GM18498 (cell line): ENCODE data around the gene GPR107.

ENCODE experiments used
- ATAC-seq: cut with Tn5 transposase; IDR thresholded peaks from one replicate; pipeline ENCODE4 v1.9.1; 2021; ENCODE audit warnings: mild to moderate bottlenecking, moderate library complexity; ENCODE audit not compliant: unreplicated experiment

GPR107 gene

DNA sequence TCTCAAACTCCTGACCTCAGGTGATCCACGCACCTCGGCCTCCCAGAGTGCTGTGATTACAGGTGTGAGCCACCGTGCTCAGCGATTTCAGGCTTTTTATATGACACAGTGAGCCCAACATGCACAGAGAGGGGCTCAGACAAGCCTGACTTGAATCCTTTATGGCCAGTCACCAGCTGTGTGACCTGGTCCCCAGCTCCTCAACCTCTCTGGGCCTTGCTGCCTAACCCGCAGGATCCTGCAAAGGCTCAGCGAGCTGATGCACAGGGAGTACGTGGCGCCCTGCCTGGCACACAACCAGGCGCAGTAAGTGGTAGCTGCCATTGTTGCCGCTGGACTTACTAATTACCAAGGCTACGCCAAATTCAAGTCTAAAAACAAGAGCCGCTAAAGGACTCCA is 101.9 kb downstream of the GPR107 start:
- no peak for ATAC-seq

GRCh38 chr9:130156672-130157071 is 103.0 kb downstream of the GPR107 start:
- ATAC-seq, result no peak

- no peak for ATAC-seq
Observed at GRCh38 chr9:130157079-130157478, 103.4 kb downstream of the GPR107 start.

- ATAC-seq, result no peak
Observed at GRCh38 chr9:130158001-130158400, 104.3 kb downstream of the GPR107 start.

- ATAC-seq, result no peak
Observed at GRCh38 chr9:130159057-130159456, 105.4 kb downstream of the GPR107 start.

DNA sequence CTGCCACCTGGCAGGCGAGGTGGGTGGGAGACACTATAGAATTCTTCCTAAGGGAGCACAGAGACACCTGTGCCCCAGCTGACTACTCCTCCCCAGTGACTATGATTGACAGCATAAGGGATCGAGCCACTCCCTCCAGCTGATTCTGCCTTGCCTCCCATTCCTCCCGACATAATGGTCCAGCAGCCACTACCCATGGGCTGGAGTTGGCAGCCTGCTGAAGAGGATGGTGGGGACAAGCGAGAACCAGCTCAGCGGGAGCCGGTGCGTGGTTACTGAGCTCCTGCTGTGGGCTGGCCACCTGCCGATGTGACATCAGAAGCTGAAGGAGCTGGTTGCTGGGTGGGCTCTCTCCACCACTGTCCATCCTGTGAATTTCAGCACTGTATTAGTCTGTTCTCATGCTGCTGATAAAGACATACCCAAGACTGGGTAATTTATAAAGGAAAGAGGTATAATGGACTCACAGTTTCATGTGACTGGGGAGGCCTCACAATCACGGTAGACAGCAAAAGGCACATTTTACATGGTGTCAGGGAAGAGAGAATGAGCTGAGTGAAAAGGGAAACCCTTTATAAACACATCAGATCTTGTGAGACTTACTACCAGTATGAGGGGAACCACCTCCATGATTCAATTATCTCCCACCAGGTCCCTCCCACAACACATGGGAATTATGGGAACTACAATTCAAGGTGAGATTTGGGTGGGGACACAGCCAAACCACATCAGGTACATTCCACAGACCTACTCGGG is 106.4 kb downstream of the GPR107 start:
- ATAC-seq, result no peak

GRCh38 chr9:130160862-130161470 is 107.3 kb downstream of the GPR107 start:
- no peak for ATAC-seq

GRCh38 chr9:130165579-130165978 is 111.9 kb downstream of the GPR107 start:
- no peak for ATAC-seq

- ATAC-seq, result no peak
Observed at GRCh38 chr9:130166399-130166798, 112.7 kb downstream of the GPR107 start.

- no peak for ATAC-seq
Observed at GRCh38 chr9:130167927-130168326, 114.2 kb downstream of the GPR107 start.

DNA sequence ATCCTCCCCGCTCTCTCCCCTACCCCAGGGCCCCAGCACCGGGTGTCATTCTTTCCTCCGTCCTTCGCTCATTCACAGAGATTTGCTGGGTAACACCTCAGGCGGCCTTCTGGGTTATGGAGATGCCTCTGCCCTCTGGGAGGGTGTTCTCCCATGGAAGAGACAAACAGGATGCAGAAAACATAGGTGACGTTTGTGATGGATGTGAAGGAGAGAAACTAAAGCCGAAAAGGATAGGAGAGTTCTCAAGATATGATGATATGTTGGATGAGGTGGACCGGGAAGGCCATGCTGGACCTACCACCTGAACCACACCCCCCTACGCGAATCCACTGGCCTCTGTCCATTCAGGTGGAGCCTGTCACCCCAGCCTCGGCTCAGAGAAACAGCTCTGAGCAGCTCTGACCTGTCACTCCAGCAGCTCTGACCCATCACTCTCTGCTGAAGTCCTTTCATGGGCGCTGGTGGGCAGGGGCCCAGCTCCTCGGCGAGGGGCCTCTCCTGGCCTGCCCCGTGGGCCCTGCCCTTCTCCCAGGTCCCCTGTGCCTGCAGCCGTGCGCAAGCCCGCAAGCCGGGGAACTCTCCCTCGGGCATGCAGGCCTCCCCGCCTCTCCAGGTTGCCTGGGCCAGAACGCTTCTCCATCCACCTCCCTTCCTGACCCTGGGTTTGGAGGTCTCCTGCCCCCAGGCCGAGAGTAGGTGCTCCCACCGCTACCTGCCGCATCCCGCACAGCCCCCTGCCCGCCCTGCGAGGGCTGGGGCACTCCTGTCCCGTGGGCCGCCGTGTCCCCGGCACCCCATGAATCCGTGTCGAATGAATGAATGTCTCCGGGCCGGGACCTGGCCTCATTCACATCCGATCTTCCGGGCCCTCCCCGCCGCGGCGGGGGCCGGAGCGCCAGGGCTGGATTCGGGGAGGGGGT is 117.8 kb downstream of the GPR107 start:
- ATAC-seq, result no peak

DNA sequence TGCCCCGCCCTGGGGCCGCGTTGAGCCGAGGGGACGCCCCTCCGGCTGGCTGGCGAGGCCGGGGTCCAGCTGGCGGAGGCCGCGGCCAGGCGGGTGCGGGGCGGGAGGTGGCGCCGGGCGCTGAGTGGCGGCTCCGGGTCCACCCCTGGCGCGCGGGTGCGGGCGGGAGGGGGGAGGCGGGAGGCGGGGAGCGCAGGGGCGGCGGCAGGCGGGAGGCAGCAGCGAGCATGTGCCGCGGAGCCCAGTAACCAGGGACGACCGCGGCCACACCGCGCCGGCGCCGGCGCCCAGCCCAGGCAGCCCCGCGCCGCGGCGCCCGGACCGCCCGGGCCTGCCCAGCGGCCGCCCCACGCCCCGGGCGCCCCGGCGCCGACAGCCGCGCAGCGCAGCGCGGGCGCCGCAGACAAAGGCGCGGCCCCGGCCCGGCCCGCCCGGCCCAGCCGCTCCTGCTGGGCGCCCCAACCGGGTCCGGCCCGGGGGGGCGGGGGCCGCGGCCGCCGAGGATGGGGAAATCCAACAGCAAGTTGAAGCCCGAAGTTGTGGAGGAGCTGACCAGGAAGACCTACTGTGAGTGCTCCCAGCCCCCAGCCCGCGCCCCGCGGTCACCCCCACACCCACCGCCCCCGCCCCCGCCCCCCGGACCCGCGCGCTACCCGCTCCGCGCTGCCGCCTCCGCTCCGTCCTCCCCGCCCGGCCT is 118.6 kb downstream of the GPR107 start, which contains the start of gene NCS1:
Gene NCS1, plus strand, starts transcription at position 244 of the 697 bp plus-strand sequence. Its CDS starts 260 bp downstream, at position 504.
- no peak for ATAC-seq

GRCh38 chr9:130172858-130173665 is 119.4 kb downstream of the GPR107 start:
- ATAC-seq, result no peak

DNA sequence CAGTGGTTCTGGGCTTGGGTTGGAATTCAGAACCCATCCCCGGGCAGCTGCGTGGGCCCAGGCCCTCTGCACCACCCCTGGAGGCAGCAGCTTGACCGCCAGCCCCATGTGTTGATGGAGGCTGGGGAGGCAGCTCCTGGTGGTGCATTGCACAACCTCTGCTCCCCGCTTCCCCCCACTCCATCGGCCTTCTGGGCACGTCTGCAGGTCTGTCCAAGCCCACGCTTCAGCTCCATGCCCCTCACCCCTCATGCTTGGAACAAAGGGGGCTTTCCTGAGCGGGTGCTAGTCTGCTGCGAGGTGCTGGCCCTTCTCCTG is 119.9 kb downstream of the GPR107 start:
- ATAC-seq, result no peak

DNA sequence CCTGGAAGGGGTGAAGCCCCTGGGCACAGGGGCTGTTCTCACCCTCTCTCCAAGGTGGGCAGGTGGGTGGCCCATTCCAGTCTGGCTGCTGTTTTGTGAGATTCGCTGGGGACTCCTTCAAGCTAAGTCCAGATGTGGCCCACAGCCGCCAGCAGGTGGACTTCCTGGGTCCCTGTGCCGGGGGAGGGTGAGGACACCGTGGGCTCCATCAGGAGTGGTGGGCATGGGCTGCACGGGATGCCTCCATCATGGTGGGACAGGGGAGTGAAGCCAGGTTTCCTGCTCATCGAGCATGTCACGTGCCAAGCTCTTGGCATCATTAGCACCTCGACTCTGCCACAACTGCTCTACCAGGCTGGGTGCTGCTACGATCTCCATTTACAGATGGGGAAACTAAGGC is 120.3 kb downstream of the GPR107 start:
- ATAC-seq, result no peak

DNA sequence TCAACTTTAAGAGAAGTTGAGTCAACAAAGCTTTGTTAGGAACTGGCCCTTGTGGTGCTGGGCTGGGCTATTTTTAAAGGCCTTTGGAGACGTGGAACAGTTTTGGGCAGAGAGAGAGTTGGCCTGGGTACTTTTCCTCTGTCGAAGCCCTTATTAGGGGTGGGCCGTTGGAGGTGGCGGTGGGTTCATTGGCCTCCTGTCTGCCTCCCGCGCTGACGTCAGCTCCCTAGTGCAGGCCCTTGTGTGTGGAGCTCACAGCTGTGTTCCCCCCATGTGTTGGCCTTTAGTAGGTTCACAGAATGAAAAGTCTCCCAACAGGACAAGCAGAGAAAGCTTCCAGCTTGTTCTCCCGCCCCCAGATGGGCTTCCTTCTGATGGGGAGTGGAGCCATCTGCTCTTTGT is 121.2 kb downstream of the GPR107 start:
- no peak for ATAC-seq

DNA sequence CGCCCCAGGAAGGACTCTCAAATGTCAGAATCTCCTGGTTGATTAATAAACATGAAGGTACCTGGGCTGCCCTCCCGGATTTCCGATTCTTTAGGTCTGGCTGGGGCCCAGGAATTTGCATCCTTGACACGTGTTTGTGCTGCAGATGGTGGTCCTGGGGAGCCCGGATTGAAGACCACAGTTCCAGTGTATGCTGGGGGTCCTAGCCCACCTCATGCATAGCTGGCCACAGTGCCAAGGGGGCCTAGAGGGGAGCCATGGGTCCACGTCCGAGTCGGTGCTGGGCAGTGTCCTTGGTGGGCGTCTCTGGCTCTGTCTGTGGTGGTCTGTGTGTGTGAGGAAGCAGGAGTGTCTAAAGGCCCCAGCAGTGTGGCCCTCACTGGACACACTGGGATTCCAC is 121.6 kb downstream of the GPR107 start:
- ATAC-seq, result no peak

GRCh38 chr9:130176760-130177159 is 123.1 kb downstream of the GPR107 start:
- ATAC-seq, result no peak

- ATAC-seq, result no peak
Observed at GRCh38 chr9:130177898-130178805, 124.4 kb downstream of the GPR107 start.
